Left lung (tissue), 10 donors: ENCODE results near the gene VTCN1. TPM values are rescaled to one million over a fixed set of nuclear protein-coding genes. Genes with fewer than 3 reads are reported as not detected.

Source experiments
- ATAC-seq: fragments of 200-7000 bp; cut with Tn5 transposase; one replicate; pipeline ENCODE4 v1.9.1; 2020; ENCODE audit warnings: moderate library complexity
- DNase-seq, 4 donors: peaks; one replicate each; pipeline ENCODE4 v3.0.0-alpha.2; 2013 to 2020
- H3K27ac ChIP-seq, 2 donors: fragments of 200-600 bp; sonication (generic) in 1 of 2; one replicate each; pipeline versions ENCODE4 v1.5.0 to v1.8.0; 2020 to 2021
- H3K27me3 ChIP-seq, 2 donors: fragments of 200-600 bp; sonication (generic) in 1 of 2; one replicate each; pipeline versions ENCODE4 v1.5.0 to v1.8.0; 2020 to 2021
- H3K36me3 ChIP-seq, 2 donors: fragments of 200-600 bp; sonication (generic) in 1 of 2; one replicate each; pipeline versions ENCODE4 v1.5.0 to v1.8.0; 2020 to 2021
- H3K4me1 ChIP-seq, 2 donors: fragments of 200-600 bp; one replicate each; pipeline ENCODE4 v1.8.0; 2021
- H3K4me3 ChIP-seq, 2 donors: fragments of 200-600 bp; sonication (generic) in 1 of 2; one replicate each; pipeline versions ENCODE4 v1.5.0 to v1.8.0; 2020 to 2021; ENCODE audit warnings: mild to moderate bottlenecking in 1 of 2
- H3K9me3 ChIP-seq, 2 donors: fragments of 200-600 bp; sonication (generic) in 1 of 2; one replicate each; pipeline versions ENCODE4 v1.5.0 to v1.8.0; 2020 to 2021
- CTCF ChIP-seq, 2 donors: fragments of 200-600 bp; sonication (generic) in 1 of 2; IDR thresholded peaks; one replicate each; pipeline versions ENCODE4 v1.5.0 to v1.8.0; 2021; ENCODE audit warnings: antibody characterized with exemption in 2 of 2
- intact Hi-C, 2 donors: fragments of 100-400 bp; cut with DNase I; formaldehyde crosslinking; loops; one replicate each; pipeline versions ENCODE4 v1.11.2 to v1.14.2; 2022
- polyA plus RNA-seq, 6 donors: library from polyadenylated mRNA; unstranded; fragments of 120-200 nt; gene quantifications; one replicate each; pipeline ENCODE4 v1.2.1, GENCODE V29; 2013; ENCODE audit not compliant: insufficient read length in 6 of 6
- total RNA-seq, 2 donors: library from RNA; stranded (reverse); fragmentation: NEBNext Ultra II Directional; extraction: Animal tissue kit (Norgen Biotek cat#: 25700); gene quantifications; one replicate each; pipeline ENCODE4 v1.2.1, GENCODE V29; 2021
- donor health status: DM: no; HTN: yes; CAD: no.
- donor health status: DM: no; HTN: no; CAD: no.

The VTCN1 gene
- total and polyA plus RNA-seq, 8 donors = 0.31 to 0.87 (median 0.54) TPM; not detected in 1

- H3K36me3 ChIP-seq = no peaks in the 10 kb centered on the region
- H3K27ac ChIP-seq = no peak overlapping the region
- ATAC-seq (no peak), DNase-seq (no peak)
- H3K4me3 ChIP-seq = no peak overlapping the region
- intact Hi-C loops = no loop called here
- no peaks in the 10 kb centered on the region for H3K9me3 ChIP-seq
- H3K27me3 ChIP-seq = no peaks in the 10 kb centered on the region
- H3K4me1 ChIP-seq = no peaks in the 10 kb centered on the region
- no peak for TF ChIP-seq CTCF (IDR thresholded peaks at IDR 0.05)
Measured at GRCh38 chr1:117178756-117179155, 32.0 kb downstream of the VTCN1 start.

DNA sequence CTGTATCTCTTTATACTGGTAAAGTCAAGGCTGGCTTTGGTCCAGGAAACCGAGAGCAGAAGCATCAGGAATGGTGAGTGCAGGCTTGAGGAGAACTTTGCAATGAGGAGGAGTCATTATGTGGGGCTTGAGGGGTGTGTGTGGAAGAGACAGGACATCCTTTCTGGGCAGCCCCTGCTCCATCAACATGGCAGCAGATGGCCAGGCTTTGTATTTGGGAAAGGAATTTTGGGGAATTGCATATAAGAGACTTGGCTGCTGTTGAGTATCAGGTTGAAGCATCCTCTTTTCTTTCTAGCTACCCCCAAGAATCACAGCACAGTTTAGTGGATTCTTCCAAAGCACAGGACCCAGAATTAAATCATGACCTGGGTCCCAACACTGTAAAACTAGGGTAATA lies 33.4 kb downstream of the VTCN1 start:
- no peaks in the 10 kb centered on the region for H3K36me3 ChIP-seq
- no peaks in the 10 kb centered on the region for H3K27me3 ChIP-seq
- no peak overlapping the region for H3K27ac ChIP-seq
- DNase-seq = no peak
- no peak for TF ChIP-seq CTCF (IDR thresholded peaks at IDR 0.05)
- H3K9me3 ChIP-seq = no peaks in the 10 kb centered on the region
- H3K4me1 ChIP-seq = no peaks in the 10 kb centered on the region
- intact Hi-C loops = no loop called here
- no peak overlapping the region for H3K4me3 ChIP-seq
- ATAC-seq = no peak

DNA sequence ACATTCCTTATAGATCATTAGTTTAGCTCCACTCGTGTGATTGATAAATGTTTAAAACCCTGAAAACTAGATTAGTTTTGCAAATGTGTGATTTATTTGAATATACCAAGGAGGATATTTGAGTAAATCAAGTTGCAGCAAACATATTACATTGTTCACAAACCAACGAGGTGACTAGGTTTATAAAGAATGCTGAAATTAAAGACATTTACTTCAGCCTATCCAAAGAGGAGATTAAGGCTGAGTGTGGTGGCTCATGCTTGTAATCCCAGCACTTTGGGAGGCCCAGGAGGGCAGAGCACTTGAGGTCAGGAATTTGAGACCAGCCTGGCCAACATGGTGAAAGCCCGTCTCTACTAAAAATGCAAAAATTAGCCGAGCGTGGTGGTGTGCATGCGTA lies 34.1 kb downstream of the VTCN1 start:
- intact Hi-C loops = no loop called here
- no peaks in the 10 kb centered on the region for H3K27me3 ChIP-seq
- TF ChIP-seq CTCF (IDR thresholded peaks at IDR 0.05) = no peak
- no peaks in the 10 kb centered on the region for H3K36me3 ChIP-seq
- ATAC-seq (no peak), DNase-seq (no peak)
- H3K4me3 ChIP-seq = no peak overlapping the region
- H3K4me1 ChIP-seq = no peaks in the 10 kb centered on the region
- no peak overlapping the region for H3K27ac ChIP-seq
- no peaks in the 10 kb centered on the region for H3K9me3 ChIP-seq

DNA sequence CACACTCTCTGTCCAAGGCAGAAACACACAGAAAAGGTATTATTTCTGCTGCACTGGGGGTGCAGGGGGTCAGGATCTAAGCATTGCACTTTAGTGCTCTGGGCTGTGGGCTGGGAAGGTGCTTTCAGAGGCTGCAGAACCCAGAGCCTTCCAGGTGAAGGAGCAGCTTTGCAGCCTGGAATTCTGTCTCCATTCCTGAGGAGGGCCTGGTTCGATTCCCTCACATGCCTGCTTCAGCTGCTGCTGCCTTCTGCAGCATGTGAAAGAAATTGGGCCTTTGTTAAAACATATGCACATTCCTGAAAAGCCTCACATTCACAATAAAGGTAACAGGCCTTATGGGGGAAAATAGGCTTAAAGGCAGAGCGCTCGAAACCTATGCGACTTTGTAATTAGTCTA lies 35.9 kb downstream of the VTCN1 start:
- Histone ChIP-seq H3K27ac (no peak overlapping the region), H3K4me1 (no peaks in the 10 kb centered on the region), H3K9me3 (no peaks in the 10 kb centered on the region), H3K4me3 (no peak overlapping the region), H3K36me3 (no peaks in the 10 kb centered on the region), H3K27me3 (no peaks in the 10 kb centered on the region)
- intact Hi-C loops = no loop called here
- DNase-seq = no peak
- TF ChIP-seq CTCF (IDR thresholded peaks at IDR 0.05) = no peak
- ATAC-seq = no peak

GRCh38 chr1:117173691-117174090 lies 37.0 kb downstream of the VTCN1 start:
- H3K9me3 ChIP-seq = no peaks in the 10 kb centered on the region
- intact Hi-C loops = no loop called here
- no peaks in the 10 kb centered on the region for H3K4me1 ChIP-seq
- ATAC-seq = no peak
- no peak for DNase-seq
- no peak overlapping the region for H3K27ac ChIP-seq
- TF ChIP-seq CTCF (IDR thresholded peaks at IDR 0.05) = no peak
- no peak overlapping the region for H3K4me3 ChIP-seq
- no peaks in the 10 kb centered on the region for H3K36me3 ChIP-seq
- no peaks in the 10 kb centered on the region for H3K27me3 ChIP-seq
